ENCODE measurements around the gene CYTH1.
A peak's percentile ranks its signal among the peaks of the same experiment; 100 is the strongest.

CYTH1 gene

GRCh38 chr17:78652913-78653312, 129.2 kb downstream of the CYTH1 start:
- Histone ChIP-seq H3K36me3 (ENCODE audit: low read depth) (no peaks in the 10 kb centered on the region), H3K9me3 (ENCODE audit: severe bottlenecking) (no peaks in the 10 kb centered on the region), H3K4me3 (ENCODE audit: severe bottlenecking) (no peak overlapping the region), H3K27ac (ENCODE audit: poor library complexity, severe bottlenecking) (no peak overlapping the region), H3K27me3 (ENCODE audit: insufficient read depth, poor library complexity, severe bottlenecking) (no peaks in the 10 kb centered on the region), H3K4me1 (ENCODE audit: insufficient read depth, poor library complexity, severe bottlenecking) (peaks cover 3% of the 10 kb centered on the region)
- no peak for ATAC-seq (ENCODE audit: low read depth)
- no peak for TF ChIP-seq CTCF (IDR thresholded peaks at IDR 0.05; ENCODE audit: poor library complexity, severe bottlenecking)
- no peak for DNase-seq (ENCODE audit: low spot score)

- H3K9me3 ChIP-seq (ENCODE audit: severe bottlenecking), result no peaks in the 10 kb centered on the region
- DNase-seq (ENCODE audit: low spot score), result no peak
- H3K36me3 ChIP-seq (ENCODE audit: low read depth), result no peaks in the 10 kb centered on the region
- ATAC-seq (ENCODE audit: low read depth), result no peak
- no peak overlapping the region for H3K27ac ChIP-seq (ENCODE audit: poor library complexity, severe bottlenecking)
- no peak for TF ChIP-seq CTCF (IDR thresholded peaks at IDR 0.05; ENCODE audit: poor library complexity, severe bottlenecking)
- H3K27me3 ChIP-seq (ENCODE audit: insufficient read depth, poor library complexity, severe bottlenecking), result no peaks in the 10 kb centered on the region
- H3K4me1 ChIP-seq (ENCODE audit: insufficient read depth, poor library complexity, severe bottlenecking), result peaks cover 3% of the 10 kb centered on the region
- H3K4me3 ChIP-seq (ENCODE audit: severe bottlenecking), result no peak overlapping the region
These were observed 130.0 kb downstream of the CYTH1 start for GRCh38 chr17:78652024-78652423.

GRCh38 chr17:78651554-78651953, 130.5 kb downstream of the CYTH1 start:
- Histone ChIP-seq H3K27me3 (ENCODE audit: insufficient read depth, poor library complexity, severe bottlenecking) (no peaks in the 10 kb centered on the region), H3K4me1 (ENCODE audit: insufficient read depth, poor library complexity, severe bottlenecking) (peaks cover 3% of the 10 kb centered on the region), H3K27ac (ENCODE audit: poor library complexity, severe bottlenecking) (no peak overlapping the region), H3K36me3 (ENCODE audit: low read depth) (no peaks in the 10 kb centered on the region), H3K9me3 (ENCODE audit: severe bottlenecking) (no peaks in the 10 kb centered on the region), H3K4me3 (ENCODE audit: severe bottlenecking) (no peak overlapping the region)
- no peak for TF ChIP-seq CTCF (IDR thresholded peaks at IDR 0.05; ENCODE audit: poor library complexity, severe bottlenecking)
- ATAC-seq (ENCODE audit: low read depth) (0 out of 3 replicates have a peak, but pooled peaks have one; percentile 33), DNase-seq (ENCODE audit: low spot score) (no peak)

GRCh38 chr17:78650093-78650715, 131.9 kb downstream of the CYTH1 start:
- H3K4me3 ChIP-seq (ENCODE audit: severe bottlenecking), result no peak overlapping the region
- peaks cover 9% of the 10 kb centered on the region for H3K4me1 ChIP-seq (ENCODE audit: insufficient read depth, poor library complexity, severe bottlenecking)

More at GRCh38 chr17:78650093-78650715, 131.9 kb downstream of the CYTH1 start:
- H3K27me3 ChIP-seq (ENCODE audit: insufficient read depth, poor library complexity, severe bottlenecking), result no peaks in the 10 kb centered on the region
- no peaks in the 10 kb centered on the region for H3K9me3 ChIP-seq (ENCODE audit: severe bottlenecking)
- no peak for ATAC-seq (ENCODE audit: low read depth)
- no peak for DNase-seq (ENCODE audit: low spot score)
- no peak for TF ChIP-seq CTCF (IDR thresholded peaks at IDR 0.05; ENCODE audit: poor library complexity, severe bottlenecking)
- no peaks in the 10 kb centered on the region for H3K36me3 ChIP-seq (ENCODE audit: low read depth)
- no peak overlapping the region for H3K27ac ChIP-seq (ENCODE audit: poor library complexity, severe bottlenecking)

Measured in RWPE2 (cell line).